ENCODE data around the gene ABCC4. TPM values are rescaled to one million over a fixed set of nuclear protein-coding genes. Genes with fewer than 3 reads are reported as not detected.
"Not testable (repeated sequence)": the region's sequence is repeated elsewhere in the genome, so short reads cannot be mapped to it uniquely, and the experiment has no call there.

ABCC4 gene
- total and polyA plus RNA-seq, 2 of the 13 experiments (the other 11 are each of a cell fraction or from before 2014, with no cell fraction given) = 4.2 to 11.3 TPM

DNA sequence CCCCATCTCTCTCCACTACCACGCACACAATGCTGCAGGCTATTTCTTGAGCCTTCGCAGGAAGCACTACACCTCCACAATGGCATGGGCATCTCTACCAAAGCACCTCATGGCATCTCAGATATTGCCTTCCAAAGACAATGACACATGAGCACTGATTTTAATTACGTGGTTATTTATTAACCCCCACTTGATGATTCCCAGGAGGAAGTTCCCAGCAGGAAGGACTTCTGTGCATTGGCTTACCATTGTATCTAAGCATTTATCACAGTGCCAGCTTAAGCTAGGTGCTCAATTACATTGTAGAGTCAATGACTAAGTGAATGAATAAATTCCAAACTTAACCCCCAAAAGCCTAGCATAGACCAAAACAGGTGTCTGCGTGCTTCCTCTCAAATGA lies 101.4 kb downstream of the ABCC4 start (continued):
- TF ChIP-seq ZSCAN25 (CRISPR knock-in tag; IDR thresholded peaks at IDR 0.05) = no peak

- H3K4me3 ChIP-seq (replicated peaks in 1 of 3; ENCODE audit: insufficient read depth in 1 of 3, low read depth in 2 of 3, low read length in 3 of 3); H4K20me1 ChIP-seq (ENCODE audit: insufficient read depth, low read length); H3K9ac ChIP-seq (ENCODE audit: insufficient read depth, low read depth, low read length); POLR2A ChIA-PET; BruUV-seq (replicated peaks); H3K4me2 ChIP-seq (ENCODE audit: low read depth, low read length); H3K79me2 ChIP-seq (ENCODE audit: insufficient read depth, low read length); H3K4me1 ChIP-seq (ENCODE audit: insufficient read depth, low read length); H3K27me3 ChIP-seq (ENCODE audit: control insufficient read depth in 1 of 2, insufficient read depth in 2 of 2, low read length in 2 of 2); H2AFZ ChIP-seq (ENCODE audit: low read length); H3K36me3 ChIP-seq (replicated peaks in 1 of 2; ENCODE audit: control insufficient read depth in 1 of 2, insufficient read depth in 2 of 2, low read length in 2 of 2); DNase-seq (ENCODE audit: low spot score); ATAC-seq; H3K27ac ChIP-seq (ENCODE audit: extremely low read length, insufficient read depth, low read length); intact Hi-C loops (cut with micrococcal nuclease; ENCODE audit: unreplicated experiment); H3K9me3 ChIP-seq (ENCODE audit: low read length); CTCF ChIA-PET (ENCODE audit: low intra/inter-chr PET ratio, low total read pairs); FAIRE-seq: not testable (repeated sequence)
- 100% methylated on average over 2 of the region's 2 CpGs for WGBS (ENCODE audit: low lambda C conversion rate)
- in situ Hi-C loops (cut with HindIII; ENCODE audit: extremely low pct_ligation_motif_present, low pct_unique_long_range_greater_than_20kb) = loop anchor here (10.0 to 25.0 kb wide), 2 partner anchors 96 to 1764 kb away; no protein-coding TSS in a partner anchor
These were observed 102.6 kb downstream of the ABCC4 start for GRCh38 chr13:95198606-95199005.

GRCh38 chr13:95197548-95197947 lies 103.7 kb downstream of the ABCC4 start:
- BruUV-seq (replicated peaks) = no TSS peak
- no peaks in the 10 kb centered on the region for H3K27me3 ChIP-seq (ENCODE audit: control insufficient read depth in 1 of 2, insufficient read depth in 2 of 2, low read length in 2 of 2)
- H2AFZ ChIP-seq (ENCODE audit: low read length) = no peak overlapping the region
- in situ Hi-C loops (cut with HindIII; ENCODE audit: extremely low pct_ligation_motif_present, low pct_unique_long_range_greater_than_20kb) = loop anchor here (10.0 to 25.0 kb wide), 2 partner anchors 97 to 1765 kb away; no protein-coding TSS in a partner anchor
- CTCF ChIA-PET (ENCODE audit: low intra/inter-chr PET ratio, low total read pairs) = no interaction called here
- DNase-seq (ENCODE audit: low spot score) (no peak), FAIRE-seq (no peak), ATAC-seq (no peak)
- POLR2A ChIA-PET = no interaction called here
- H4K20me1 ChIP-seq (ENCODE audit: insufficient read depth, low read length) = no peaks in the 10 kb centered on the region
- H3K79me2 ChIP-seq (ENCODE audit: insufficient read depth, low read length) = no peaks in the 10 kb centered on the region
- H3K4me3 ChIP-seq (replicated peaks in 1 of 3; ENCODE audit: insufficient read depth in 1 of 3, low read depth in 2 of 3, low read length in 3 of 3) = no peak overlapping the region
- TF ChIP-seq ZBTB10 (CRISPR knock-in tag; IDR thresholded peaks at IDR 0.05; ENCODE audit: borderline replicate concordance) = no peak
- no peak for TF ChIP-seq ZNF768 (CRISPR knock-in tag; IDR thresholded peaks at IDR 0.05)
- no peaks in the 10 kb centered on the region for H3K9me3 ChIP-seq (ENCODE audit: low read length)
- H3K4me1 ChIP-seq (ENCODE audit: insufficient read depth, low read length) = 0 out of 2 replicates have a peak, but pooled peaks cover 10% of the 10 kb centered on the region
- H3K27ac ChIP-seq (ENCODE audit: extremely low read length, insufficient read depth, low read length) = no peak overlapping the region
- H3K36me3 ChIP-seq (replicated peaks in 1 of 2; ENCODE audit: control insufficient read depth in 1 of 2, insufficient read depth in 2 of 2, low read length in 2 of 2) = no peaks in the 10 kb centered on the region; a peak in 1 of 5 replicates
- no peak overlapping the region for H3K4me2 ChIP-seq (ENCODE audit: low read depth, low read length)
- intact Hi-C loops (cut with micrococcal nuclease; ENCODE audit: unreplicated experiment) = no loop called here
- H3K9ac ChIP-seq (ENCODE audit: insufficient read depth, low read depth, low read length) = no peak overlapping the region
- WGBS (ENCODE audit: low lambda C conversion rate) = 99% methylated on average over 4 of the region's 4 CpGs

All from HepG2 (cell line).